ENCODE measurements around the gene ZDBF2. TPM values are rescaled to one million over a fixed set of nuclear protein-coding genes. Genes with fewer than 3 reads are reported as not detected.
"Not testable (repeated sequence)": the region's sequence is repeated elsewhere in the genome, so short reads cannot be mapped to it uniquely, and the experiment has no call there.

The ZDBF2 gene
- total RNA-seq, 1 donor from 2014 or later = 8.0 TPM

DNA sequence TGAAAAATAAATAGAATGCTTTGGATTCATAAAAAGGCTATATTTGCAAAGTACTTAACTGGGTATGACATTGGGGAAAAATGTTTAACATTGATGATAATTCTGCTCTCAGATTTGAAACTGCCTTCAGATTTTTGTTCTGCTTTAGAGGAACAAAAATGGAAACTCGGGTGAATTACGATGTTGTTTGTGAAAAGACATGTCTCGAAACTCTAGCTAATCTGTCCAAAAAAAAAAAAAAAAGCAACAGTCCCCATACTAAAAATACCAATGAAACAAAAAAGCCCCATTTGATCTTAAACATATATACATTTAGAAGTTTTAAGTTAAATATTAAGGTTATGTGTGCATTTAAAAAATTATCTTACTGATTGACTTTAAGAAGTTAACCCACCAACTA lies 3.0 kb downstream of the ZDBF2 start:
- peaks cover 2% of the 10 kb centered on the region for H3K9me3 Mint-ChIP-seq
- H3K4me1 Mint-ChIP-seq = peaks cover 18% of the 10 kb centered on the region
- intact Hi-C loops (cut with micrococcal nuclease) = loop anchor here (10.0 kb wide), 2 partner anchors 487 to 1747 kb away; partner anchors contain the start of genes FASTKD2, MDH1B and PLEKHM3
- peaks cover 33% of the 10 kb centered on the region for H3K27me3 Mint-ChIP-seq
- no peak overlapping the region for H3K4me3 Mint-ChIP-seq
- ChIA-PET CTCF (no interaction called here), POLR2A (no interaction called here)
- TF ChIP-seq, protein P1, sequence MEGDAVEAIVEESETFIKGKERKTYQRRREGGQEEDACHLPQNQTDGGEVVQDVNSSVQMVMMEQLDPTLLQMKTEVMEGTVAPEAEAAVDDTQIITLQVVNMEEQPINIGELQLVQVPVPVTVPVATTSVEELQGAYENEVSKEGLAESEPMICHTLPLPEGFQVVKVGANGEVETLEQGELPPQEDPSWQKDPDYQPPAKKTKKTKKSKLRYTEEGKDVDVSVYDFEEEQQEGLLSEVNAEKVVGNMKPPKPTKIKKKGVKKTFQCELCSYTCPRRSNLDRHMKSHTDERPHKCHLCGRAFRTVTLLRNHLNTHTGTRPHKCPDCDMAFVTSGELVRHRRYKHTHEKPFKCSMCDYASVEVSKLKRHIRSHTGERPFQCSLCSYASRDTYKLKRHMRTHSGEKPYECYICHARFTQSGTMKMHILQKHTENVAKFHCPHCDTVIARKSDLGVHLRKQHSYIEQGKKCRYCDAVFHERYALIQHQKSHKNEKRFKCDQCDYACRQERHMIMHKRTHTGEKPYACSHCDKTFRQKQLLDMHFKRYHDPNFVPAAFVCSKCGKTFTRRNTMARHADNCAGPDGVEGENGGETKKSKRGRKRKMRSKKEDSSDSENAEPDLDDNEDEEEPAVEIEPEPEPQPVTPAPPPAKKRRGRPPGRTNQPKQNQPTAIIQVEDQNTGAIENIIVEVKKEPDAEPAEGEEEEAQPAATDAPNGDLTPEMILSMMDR (IDR thresholded peaks at IDR 0.05) = no peak
- H3K36me3 Mint-ChIP-seq (ENCODE audit: low read depth) = peaks cover 9% of the 10 kb centered on the region
- DNase-seq (no peak), ATAC-seq (ENCODE audit: low read depth) (no peak)
- no peak overlapping the region for H3K27ac Mint-ChIP-seq

- Mint-ChIP-seq H3K4me1 (no peaks in the 10 kb centered on the region), H3K4me3 (no peak overlapping the region), H3K27me3 (peaks cover 5% of the 10 kb centered on the region), H3K36me3 (ENCODE audit: low read depth) (peaks cover 36% of the 10 kb centered on the region), H3K27ac (no peak overlapping the region), H3K9me3 (peaks cover 17% of the 10 kb centered on the region)
- POLR2A ChIA-PET = no interaction called here
- ATAC-seq (ENCODE audit: low read depth) (no peak), DNase-seq (no peak)
- TF ChIP-seq, protein P1 (IDR thresholded peaks at IDR 0.05) = no peak
- CTCF ChIA-PET = no interaction called here
- intact Hi-C loops (cut with micrococcal nuclease) = no loop called here
These were observed 8.3 kb downstream of the ZDBF2 start for GRCh38 chr2:206282746-206283145.

DNA sequence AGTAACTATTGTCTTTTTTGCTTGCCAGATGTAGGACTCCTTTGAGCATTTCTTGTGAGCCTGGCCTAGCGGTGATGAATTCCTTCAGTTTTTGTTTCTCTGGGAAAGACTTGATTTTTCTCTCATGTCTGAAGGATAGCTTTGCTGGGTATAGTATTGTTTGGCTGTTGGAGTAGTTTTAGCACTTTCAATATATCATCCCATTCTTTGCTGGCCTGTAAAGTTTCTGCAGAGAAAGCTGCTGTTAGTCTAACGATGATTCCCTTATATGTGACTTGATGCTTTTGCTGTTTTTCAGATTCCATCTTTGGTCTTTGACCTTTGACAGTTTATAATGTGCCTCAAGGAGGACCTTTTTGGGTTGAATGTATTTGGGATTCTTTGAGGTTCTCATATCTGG lies 12.7 kb downstream of the ZDBF2 start:
- no peaks in the 10 kb centered on the region for H3K4me1 Mint-ChIP-seq
- intact Hi-C loops (cut with micrococcal nuclease) = no loop called here
- ATAC-seq (ENCODE audit: low read depth) (no peak), DNase-seq (no peak)
- peaks cover 23% of the 10 kb centered on the region for H3K9me3 Mint-ChIP-seq
- H3K27ac Mint-ChIP-seq = no peak overlapping the region
- TF ChIP-seq, protein P1 (IDR thresholded peaks at IDR 0.05) = no peak
- no peaks in the 10 kb centered on the region for H3K27me3 Mint-ChIP-seq
- ChIA-PET CTCF (no interaction called here), POLR2A (no interaction called here)
- H3K36me3 Mint-ChIP-seq (ENCODE audit: low read depth) = peaks cover 52% of the 10 kb centered on the region
- no peak overlapping the region for H3K4me3 Mint-ChIP-seq

- Mint-ChIP-seq H3K4me1 (no peaks in the 10 kb centered on the region), H3K27me3 (no peaks in the 10 kb centered on the region), H3K36me3 (ENCODE audit: low read depth) (peaks cover 43% of the 10 kb centered on the region), H3K9me3 (peaks cover 22% of the 10 kb centered on the region), H3K4me3 (no peak overlapping the region), H3K27ac (no peak overlapping the region)
- intact Hi-C loops (cut with micrococcal nuclease) = no loop called here
- TF ChIP-seq, protein P1 (IDR thresholded peaks at IDR 0.05) = no peak
- CTCF ChIA-PET = no interaction called here
- ATAC-seq (ENCODE audit: low read depth) (no peak), DNase-seq (no peak)
- POLR2A ChIA-PET = no interaction called here
These were observed 14.9 kb downstream of the ZDBF2 start for GRCh38 chr2:206289391-206289790.

DNA sequence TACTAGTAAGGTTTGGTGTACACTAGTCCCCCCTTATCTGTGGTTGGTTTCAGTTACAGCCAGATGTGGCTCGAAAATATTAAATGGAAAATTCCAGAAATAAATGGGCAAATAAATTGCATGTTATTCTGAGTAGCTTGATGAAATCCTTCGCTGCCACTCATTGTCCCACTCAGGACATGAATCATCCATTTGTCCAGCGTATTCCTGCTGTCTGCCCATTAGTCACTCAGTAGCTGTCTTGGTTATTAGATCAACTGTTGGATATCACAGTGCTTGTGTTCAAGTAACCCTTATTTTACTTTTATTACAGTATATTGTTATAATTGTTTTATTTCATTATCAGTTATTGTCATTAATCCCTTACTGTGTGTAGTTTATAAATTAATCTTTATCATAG lies 21.7 kb downstream of the ZDBF2 start:
- ChIA-PET POLR2A (no interaction called here), CTCF (no interaction called here)
- peaks cover 19% of the 10 kb centered on the region for H3K36me3 Mint-ChIP-seq (ENCODE audit: low read depth)
- no peak overlapping the region for H3K4me3 Mint-ChIP-seq
- DNase-seq (no peak), ATAC-seq (ENCODE audit: low read depth) (no peak)
- no peak overlapping the region for H3K27ac Mint-ChIP-seq
- TF ChIP-seq, protein P1 (IDR thresholded peaks at IDR 0.05) = no peak
- intact Hi-C loops (cut with micrococcal nuclease) = no loop called here
- peaks cover 8% of the 10 kb centered on the region for H3K9me3 Mint-ChIP-seq
- no peaks in the 10 kb centered on the region for H3K4me1 Mint-ChIP-seq
- no peaks in the 10 kb centered on the region for H3K27me3 Mint-ChIP-seq

DNA sequence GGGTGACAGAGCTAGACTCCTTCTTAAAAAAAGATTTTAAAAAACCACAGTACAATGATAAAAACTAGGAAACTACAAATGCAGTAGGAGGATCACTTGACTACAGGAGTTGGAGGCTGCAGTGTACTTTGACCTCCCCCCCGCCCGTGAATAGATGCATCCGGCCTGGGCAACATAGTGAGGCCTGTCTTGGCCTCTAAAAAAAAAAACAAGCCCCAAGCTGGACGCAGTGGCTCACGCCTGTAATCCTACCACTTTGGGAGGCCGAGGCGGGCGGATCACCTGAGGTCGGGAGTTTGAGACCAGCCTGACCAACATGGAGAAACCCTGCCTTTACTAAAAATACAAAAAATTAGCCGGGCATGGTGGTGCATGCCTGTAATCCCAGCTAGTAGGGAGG lies 25.1 kb downstream of the ZDBF2 start:
- ATAC-seq (ENCODE audit: low read depth); H3K27me3 Mint-ChIP-seq; DNase-seq; H3K27ac Mint-ChIP-seq; H3K9me3 Mint-ChIP-seq; intact Hi-C loops (cut with micrococcal nuclease); H3K4me1 Mint-ChIP-seq; CTCF ChIA-PET; H3K4me3 Mint-ChIP-seq; POLR2A ChIA-PET: not testable (repeated sequence)
- peaks cover 16% of the 10 kb centered on the region for H3K36me3 Mint-ChIP-seq (ENCODE audit: low read depth)
